Activated T-helper 1 cell treated with anti-CD3 and anti-CD28 coated beads, Interleukin-12 subunit alpha, Interleukin-12 subunit beta, Interleukin-2, Interleukin-4 antibody, amounts not matched to agents 30 ng/mL and 10 ng/mL and 1 ng/mL, durations not matched to agents 14 hours and 24 hours and 36 hours (primary cell): ENCODE results near the gene AQP10. TPM values are rescaled to one million over a fixed set of nuclear protein-coding genes. Genes with fewer than 3 reads are reported as not detected.
"Not testable (repeated sequence)": the region's sequence is repeated elsewhere in the genome, so short reads cannot be mapped to it uniquely, and the experiment has no call there.

ENCODE experiments used
- DNase-seq: peaks from one replicate; pipeline ENCODE4 v3.0.0; 2021; ENCODE audit warnings: low spot score
- H3K27ac Mint-ChIP-seq: one replicate; pipeline ENCODE4 v1.8.0; 2021; ENCODE audit warnings: mild to moderate bottlenecking, mixed read lengths
- H3K27me3 Mint-ChIP-seq: one replicate; pipeline ENCODE4 v1.8.0; 2022; ENCODE audit warnings: mild to moderate bottlenecking, moderate library complexity, mixed read lengths; ENCODE audit not compliant: insufficient read depth
- H3K36me3 Mint-ChIP-seq: one replicate; pipeline ENCODE4 v1.8.0; 2021; ENCODE audit warnings: low read depth, mixed read lengths
- H3K4me1 Mint-ChIP-seq: one replicate; pipeline ENCODE4 v1.8.0; 2021; ENCODE audit warnings: low read depth, mixed read lengths
- H3K4me3 Mint-ChIP-seq: one replicate; pipeline ENCODE4 v1.8.0; 2021; ENCODE audit warnings: mild to moderate bottlenecking, moderate library complexity, mixed read lengths
- H3K9me3 Mint-ChIP-seq: one replicate; pipeline ENCODE4 v1.8.0; 2021; ENCODE audit warnings: mixed read lengths
- intact Hi-C: fragments of 100-400 bp; cut with micrococcal nuclease; formaldehyde crosslinking; loops from one replicate; pipeline ENCODE4 v1.15.1; 2024
- total RNA-seq: library from RNA; stranded (reverse); gene quantifications from 2 replicates; pipeline ENCODE4 v1.2.3, GENCODE V29; 2022

AQP10 gene
- not detected in 2 replicates for total RNA-seq

DNA sequence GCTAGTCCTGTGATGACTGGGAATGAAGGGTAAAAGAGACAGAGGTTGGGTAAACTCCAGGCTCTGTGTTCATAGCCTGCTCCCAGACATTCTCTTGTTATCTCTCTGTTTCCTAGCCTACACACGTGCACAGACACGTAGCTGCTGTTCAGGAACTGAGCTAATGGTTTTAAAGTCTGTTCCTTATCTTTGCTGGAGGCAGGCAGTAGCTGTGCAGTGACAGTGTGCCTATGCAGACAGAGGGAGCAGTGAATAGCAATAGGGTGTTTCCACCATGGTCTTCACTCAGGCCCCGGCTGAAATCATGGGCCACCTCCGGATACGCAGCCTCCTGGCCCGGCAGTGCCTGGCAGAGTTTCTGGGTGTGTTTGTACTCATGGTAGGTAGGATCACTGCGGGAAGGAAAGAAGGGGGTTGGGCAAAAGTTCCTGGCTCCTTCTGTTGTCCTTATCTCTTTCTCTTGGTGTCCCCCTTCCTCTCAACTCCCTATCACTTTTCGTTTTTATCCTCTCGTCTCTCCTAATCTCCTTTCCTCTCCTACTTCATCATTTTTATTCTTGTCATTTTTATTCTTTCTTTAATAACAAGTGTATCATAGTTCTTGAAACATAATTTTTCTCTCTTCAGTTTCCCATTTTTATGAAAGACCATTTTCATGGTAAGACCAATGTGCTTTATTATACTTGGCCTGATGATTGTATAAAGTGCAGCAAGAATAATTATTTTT, at the start of gene AQP10:
Gene AQP10, plus strand, starts transcription at position 212 of the 727 bp plus-strand sequence. Its CDS starts 63 bp downstream, at position 275.
- Mint-ChIP-seq H3K27me3 (peaks cover 34% of the 10 kb centered on the region), H3K9me3 (peaks cover 19% of the 10 kb centered on the region), H3K27ac (no peak within 1 kb of the TSS), H3K36me3 (no peaks in the 10 kb centered on the region), H3K4me1 (peaks cover 4% of the 10 kb centered on the region), H3K4me3 (no peak within 1 kb of the TSS)
- intact Hi-C loops, result loop anchor here (10.0 kb wide), 1 partner anchor 764 kb away; no protein-coding TSS in a partner anchor
- no peak for DNase-seq

DNA sequence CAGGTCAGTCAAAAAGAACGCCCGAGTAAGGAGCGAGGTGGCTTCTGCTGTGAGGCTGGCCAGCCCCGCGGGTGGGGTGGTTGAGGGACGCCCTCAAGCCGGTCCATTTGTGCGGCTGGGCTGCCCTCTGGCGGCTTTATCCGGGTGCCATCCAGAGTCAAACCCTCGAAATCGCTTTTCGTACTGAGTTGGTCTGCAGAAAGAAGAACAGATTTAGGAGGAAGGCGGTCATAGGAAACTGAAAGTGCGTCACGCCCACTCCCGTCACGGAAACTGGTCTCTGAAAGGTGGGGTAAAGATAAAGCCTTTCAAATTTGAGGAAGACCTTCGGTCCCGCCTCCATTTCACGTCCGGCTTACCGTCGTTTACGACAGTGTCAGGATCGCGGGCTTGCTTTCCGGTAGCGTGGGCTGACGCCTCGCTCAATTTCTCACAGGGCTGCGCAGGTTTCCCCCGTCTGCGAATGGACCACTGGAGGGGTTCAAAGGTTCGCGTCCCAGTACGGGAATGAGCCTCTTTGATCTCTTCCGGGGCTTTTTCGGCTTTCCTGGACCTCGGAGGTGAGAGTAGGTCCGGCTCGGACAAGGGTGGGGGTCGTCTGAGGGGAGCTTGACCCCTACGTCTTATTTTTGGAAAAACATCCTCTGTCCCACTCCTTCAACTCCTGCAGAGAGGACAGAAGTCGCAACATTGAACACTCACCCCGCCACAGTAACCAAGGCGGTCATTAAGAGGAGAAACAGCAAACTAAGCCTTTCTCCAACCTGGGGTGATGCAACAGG, 48.5 kb upstream of the AQP10 start, which contains the start of gene HAX1:
Gene HAX1, plus strand, starts transcription at position 413 of the 782 bp plus-strand sequence. Its CDS starts 95 bp downstream, at position 508.
- Mint-ChIP-seq H3K27me3 (no peaks in the 10 kb centered on the region), H3K27ac (peak within 1 kb of the TSS; percentile 97), H3K9me3 (no peaks in the 10 kb centered on the region), H3K4me1 (peaks cover 46% of the 10 kb centered on the region), H3K36me3 (peaks cover 30% of the 10 kb centered on the region), H3K4me3 (peak within 1 kb of the TSS; percentile 98)
- intact Hi-C loops, result loop anchor here (2.0 to 5.0 kb wide), 8 partner anchors 52 to 480 kb away; partner anchors contain the start of genes ATP8B2, CRTC2, GATAD2B and IL6R
- DNase-seq, result peak; percentile 94

DNA sequence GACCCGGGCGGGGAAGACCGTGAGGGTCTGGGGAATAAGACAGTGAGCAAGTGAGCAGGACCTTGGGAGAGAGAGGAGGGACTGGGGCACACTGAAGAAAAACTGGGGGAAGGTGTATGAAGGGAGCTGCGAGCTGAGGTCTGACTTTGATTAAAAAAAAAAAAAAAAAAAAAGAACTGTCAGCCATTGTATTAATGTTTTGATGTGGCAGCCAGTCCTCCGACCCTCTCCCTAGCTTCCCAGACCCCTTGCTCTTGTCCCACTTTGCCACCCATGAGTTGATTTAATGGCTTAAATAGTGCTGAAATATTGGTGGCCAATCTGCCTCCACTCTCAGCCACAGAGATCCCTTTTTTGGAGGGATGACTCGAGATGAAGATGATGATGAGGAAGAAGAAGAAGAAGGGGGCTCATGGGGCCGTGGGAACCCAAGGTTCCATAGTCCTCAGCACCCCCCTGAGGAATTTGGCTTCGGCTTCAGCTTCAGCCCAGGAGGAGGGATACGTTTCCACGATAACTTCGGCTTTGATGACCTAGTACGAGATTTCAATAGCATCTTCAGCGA, 47.8 kb upstream of the AQP10 start:
- DNase-seq, result no peak
- H3K27ac Mint-ChIP-seq, result peak overlapping the region; percentile 97
- peaks cover 30% of the 10 kb centered on the region for H3K36me3 Mint-ChIP-seq
- no peaks in the 10 kb centered on the region for H3K27me3 Mint-ChIP-seq
- H3K4me3 Mint-ChIP-seq, result peak overlapping the region; percentile 98
- peaks cover 46% of the 10 kb centered on the region for H3K4me1 Mint-ChIP-seq
- intact Hi-C loops, result loop anchor here (2.0 to 5.0 kb wide), 8 partner anchors 52 to 481 kb away; partner anchors contain the start of genes ATP8B2, CRTC2, GATAD2B and IL6R
- no peaks in the 10 kb centered on the region for H3K9me3 Mint-ChIP-seq

DNA sequence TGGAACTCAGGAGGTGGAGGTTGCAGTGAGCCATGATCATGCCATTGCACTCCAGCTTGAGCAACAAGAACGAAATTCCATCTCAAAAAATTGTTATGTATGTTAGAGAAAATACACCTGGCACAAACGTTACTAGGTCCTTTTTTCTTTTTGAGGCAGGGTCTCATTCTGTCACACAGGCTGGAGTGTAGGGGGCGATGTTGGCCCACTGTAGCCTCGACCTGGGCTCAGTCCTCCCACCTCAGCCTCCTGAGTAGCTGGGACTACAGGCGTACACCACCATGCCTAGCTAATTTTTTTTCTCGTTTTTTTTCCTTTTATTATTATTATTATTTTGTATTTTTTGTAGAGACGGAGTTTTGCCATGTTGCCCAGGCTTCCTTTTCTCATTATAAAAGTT, 44.1 kb upstream of the AQP10 start:
- peaks cover 9% of the 10 kb centered on the region for H3K36me3 Mint-ChIP-seq
- no peak for DNase-seq
- H3K4me3 Mint-ChIP-seq, result no peak overlapping the region
- no peak overlapping the region for H3K27ac Mint-ChIP-seq
- H3K4me1 Mint-ChIP-seq, result peaks cover 28% of the 10 kb centered on the region
- H3K9me3 Mint-ChIP-seq, result no peaks in the 10 kb centered on the region
- peaks cover 3% of the 10 kb centered on the region for H3K27me3 Mint-ChIP-seq
- intact Hi-C loops, result no loop called here

DNA sequence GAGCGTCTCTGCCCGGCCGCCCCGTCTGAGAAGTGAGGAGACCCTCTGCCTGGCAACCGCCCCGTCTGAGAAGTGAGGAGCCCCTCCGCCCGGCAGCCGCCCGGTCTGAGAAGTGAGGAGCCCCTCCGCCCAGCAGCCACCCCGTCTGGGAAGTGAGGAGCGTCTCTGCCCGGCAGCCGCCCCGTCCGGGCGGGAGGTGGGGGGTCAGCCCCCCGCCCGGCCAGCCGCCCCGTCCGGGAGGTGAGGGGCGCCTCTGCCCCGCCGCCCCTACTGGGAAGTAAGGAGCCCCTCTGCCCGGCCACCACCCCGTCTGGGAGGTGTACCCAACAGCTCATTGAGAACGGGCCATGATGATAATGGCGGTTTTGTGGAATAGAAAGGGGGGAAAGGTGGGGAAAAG, 33.3 kb upstream of the AQP10 start:
- H3K36me3 Mint-ChIP-seq, H3K4me1 Mint-ChIP-seq, DNase-seq, H3K27me3 Mint-ChIP-seq, intact Hi-C loops, H3K4me3 Mint-ChIP-seq, H3K27ac Mint-ChIP-seq, H3K9me3 Mint-ChIP-seq: not testable (repeated sequence)

- no peak overlapping the region for H3K4me3 Mint-ChIP-seq
- intact Hi-C loops, result no loop called here
- H3K4me1 Mint-ChIP-seq, result no peaks in the 10 kb centered on the region
- no peak overlapping the region for H3K27ac Mint-ChIP-seq
- no peak for DNase-seq
- H3K36me3 Mint-ChIP-seq, result no peaks in the 10 kb centered on the region
- H3K27me3 Mint-ChIP-seq, result peaks cover 4% of the 10 kb centered on the region
- H3K9me3 Mint-ChIP-seq, result peaks cover 6% of the 10 kb centered on the region
Observed at GRCh38 chr1:154288661-154289060, 32.2 kb upstream of the AQP10 start.

DNA sequence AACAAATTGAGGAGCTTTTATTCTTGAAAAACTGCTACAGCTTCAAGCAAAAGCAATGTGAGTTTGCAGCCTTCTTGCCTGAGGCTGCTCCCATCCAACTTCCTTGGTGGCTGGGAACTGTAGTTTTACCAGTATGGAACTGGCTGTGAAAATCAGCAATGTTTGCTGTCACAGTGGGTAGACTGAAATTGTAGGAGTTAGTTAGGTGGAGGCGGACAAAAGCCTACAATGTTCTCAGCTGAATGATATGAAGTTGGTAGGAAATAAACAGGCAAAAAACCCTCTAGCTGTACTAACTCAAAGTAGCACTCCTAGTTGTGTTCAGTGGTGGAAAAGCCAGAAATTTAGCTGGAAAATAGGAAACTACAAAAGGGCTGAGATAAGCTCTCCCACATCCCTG, 30.0 kb upstream of the AQP10 start:
- H3K4me1 Mint-ChIP-seq, result no peaks in the 10 kb centered on the region
- H3K36me3 Mint-ChIP-seq, result peaks cover 2% of the 10 kb centered on the region
- intact Hi-C loops, result no loop called here
- no peak overlapping the region for H3K27ac Mint-ChIP-seq
- DNase-seq, result no peak
- no peak overlapping the region for H3K4me3 Mint-ChIP-seq
- H3K9me3 Mint-ChIP-seq, result peaks cover 20% of the 10 kb centered on the region
- peaks cover 4% of the 10 kb centered on the region for H3K27me3 Mint-ChIP-seq

- peaks cover 2% of the 10 kb centered on the region for H3K36me3 Mint-ChIP-seq
- H3K9me3 Mint-ChIP-seq, result peaks cover 27% of the 10 kb centered on the region
- no peak overlapping the region for H3K4me3 Mint-ChIP-seq
- DNase-seq, result no peak
- H3K27me3 Mint-ChIP-seq, result peaks cover 4% of the 10 kb centered on the region
- intact Hi-C loops, result no loop called here
- H3K4me1 Mint-ChIP-seq, result no peaks in the 10 kb centered on the region
- no peak overlapping the region for H3K27ac Mint-ChIP-seq
Observed at GRCh38 chr1:154295408-154296235, 25.3 kb upstream of the AQP10 start.

DNA sequence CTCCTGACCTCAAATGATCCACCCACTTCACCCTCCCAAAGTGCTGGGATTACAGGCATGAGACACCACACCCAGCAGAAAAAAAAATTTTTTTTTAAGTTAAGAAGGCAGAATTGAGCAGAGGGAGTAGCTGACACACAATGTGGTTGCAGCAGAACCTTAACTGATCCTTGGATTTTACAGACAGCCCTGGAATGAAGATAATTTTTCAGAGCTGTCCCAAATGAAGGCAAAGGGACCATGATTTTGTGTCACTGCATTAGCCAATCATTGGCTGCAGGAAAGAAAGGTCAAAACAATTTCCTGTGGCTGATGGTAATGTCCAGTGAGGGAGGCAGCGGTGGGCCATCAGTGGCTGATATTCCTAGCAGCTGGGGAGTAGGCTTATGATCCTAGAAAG, 19.3 kb upstream of the AQP10 start:
- Mint-ChIP-seq H3K4me1 (peaks cover 6% of the 10 kb centered on the region), H3K27me3 (no peaks in the 10 kb centered on the region)

GRCh38 chr1:154304664-154305337, 16.1 kb upstream of the AQP10 start:
- Mint-ChIP-seq H3K27ac (no peak overlapping the region), H3K4me1 (peaks cover 19% of the 10 kb centered on the region), H3K9me3 (no peaks in the 10 kb centered on the region), H3K27me3 (no peaks in the 10 kb centered on the region), H3K4me3 (no peak overlapping the region), H3K36me3 (no peaks in the 10 kb centered on the region)
- DNase-seq, result no peak
- intact Hi-C loops, result no loop called here

More for the DNA sequence above, 19.3 kb upstream of the AQP10 start:
- Mint-ChIP-seq H3K4me3 (no peak overlapping the region), H3K9me3 (peaks cover 7% of the 10 kb centered on the region), H3K27ac (no peak overlapping the region), H3K36me3 (no peaks in the 10 kb centered on the region)
- intact Hi-C loops, result no loop called here
- no peak for DNase-seq

GRCh38 chr1:154306151-154306550, 14.7 kb upstream of the AQP10 start:
- intact Hi-C loops, result no loop called here
- no peak for DNase-seq
- no peaks in the 10 kb centered on the region for H3K36me3 Mint-ChIP-seq
- H3K27ac Mint-ChIP-seq, result no peak overlapping the region
- peaks cover 19% of the 10 kb centered on the region for H3K4me1 Mint-ChIP-seq
- H3K27me3 Mint-ChIP-seq, result no peaks in the 10 kb centered on the region
- no peak overlapping the region for H3K4me3 Mint-ChIP-seq
- no peaks in the 10 kb centered on the region for H3K9me3 Mint-ChIP-seq
